HG03378 (cell line): ENCODE measurements around the gene USP1.

Source experiments
- ATAC-seq: cut with Tn5 transposase; IDR thresholded peaks from one replicate; pipeline ENCODE4 v1.9.1; 2021; ENCODE audit warnings: mild to moderate bottlenecking, moderate library complexity; ENCODE audit not compliant: unreplicated experiment

Gene USP1

DNA sequence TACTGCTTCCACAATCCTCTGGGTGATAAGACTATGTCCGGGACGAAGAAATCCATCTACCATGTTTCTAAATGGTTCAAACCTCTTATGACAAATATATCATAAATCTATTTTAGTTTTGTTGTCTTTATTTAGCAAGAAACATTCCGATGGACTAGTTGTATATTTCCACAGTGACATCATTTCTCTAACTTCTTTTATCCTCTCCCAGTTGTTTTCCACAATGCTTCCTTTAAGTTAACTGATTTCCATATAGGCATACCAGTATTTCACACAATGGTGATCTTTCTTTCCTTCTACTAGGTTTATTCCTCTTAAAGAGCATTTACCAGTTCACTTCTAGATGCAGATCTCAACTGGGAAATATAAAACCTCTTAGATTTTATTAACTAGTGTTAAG lies 44.8 kb downstream of the USP1 start:
- ATAC-seq = no peak

- ATAC-seq = no peak
Measured at GRCh38 chr1:62484824-62485468, 48.1 kb downstream of the USP1 start.

DNA sequence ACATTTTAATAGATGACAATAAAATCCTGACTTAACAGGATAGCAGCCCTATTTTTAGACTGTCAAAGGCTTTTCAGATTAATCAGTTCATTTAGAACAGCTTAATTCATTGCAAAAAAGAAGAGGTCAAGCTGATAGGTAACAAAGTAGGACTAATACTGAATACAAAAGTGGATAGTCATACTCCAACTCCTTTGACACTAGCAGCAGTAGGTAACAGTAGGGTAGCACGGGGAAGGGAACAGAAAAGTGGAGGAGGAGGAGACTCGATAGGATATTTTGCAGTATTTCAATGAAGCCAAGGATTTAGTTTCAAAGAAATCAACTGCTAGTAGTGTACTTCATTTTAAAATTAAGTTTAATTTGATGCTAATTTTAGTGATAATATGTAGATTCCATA lies 51.1 kb downstream of the USP1 start:
- ATAC-seq = no peak

DNA sequence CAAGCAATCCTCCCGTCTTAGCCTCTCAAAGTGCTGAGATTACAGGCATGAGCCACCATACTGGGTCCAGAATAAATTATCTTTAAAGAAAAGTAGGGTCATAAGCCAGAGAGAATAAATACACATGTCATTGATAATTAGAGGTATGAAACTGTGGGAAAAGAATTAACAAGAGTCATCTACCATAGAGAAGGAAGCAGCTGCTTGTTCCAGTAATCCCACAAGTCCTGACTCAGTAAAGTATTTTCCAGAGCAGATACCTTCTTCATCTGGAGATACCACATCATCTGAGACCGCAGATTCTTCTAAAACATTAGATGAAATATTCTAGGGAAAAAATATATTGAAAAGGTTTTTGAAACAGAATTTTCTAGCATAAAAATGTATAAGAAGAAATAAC lies 55.7 kb downstream of the USP1 start:
- no peak for ATAC-seq

GRCh38 chr1:62493656-62494055 lies 56.8 kb downstream of the USP1 start:
- no peak for ATAC-seq

GRCh38 chr1:62494137-62494536 lies 57.3 kb downstream of the USP1 start:
- ATAC-seq = no peak

DNA sequence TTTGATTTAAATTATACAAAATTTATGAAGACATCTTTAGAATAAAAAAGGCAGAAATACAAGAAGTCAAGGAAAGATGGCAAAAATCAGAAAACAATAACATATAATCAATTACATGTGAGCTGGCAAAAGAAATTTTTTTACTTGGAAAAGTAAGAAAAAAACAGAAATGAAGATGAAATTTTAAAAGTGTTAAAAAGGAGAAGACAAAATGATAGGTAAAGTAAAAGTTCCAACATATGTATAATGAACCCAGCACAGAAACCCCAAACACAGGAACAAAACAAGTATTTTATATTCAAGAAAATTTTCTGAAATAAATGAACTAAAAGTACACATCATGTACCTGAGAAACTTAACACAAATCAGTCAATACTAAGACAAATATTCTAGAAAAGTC lies 63.4 kb downstream of the USP1 start:
- no peak for ATAC-seq
